Activated naive CD4-positive, alpha-beta T cell treated with anti-CD3 and anti-CD28 coated beads for 36 hours (primary cell): Measurements from ENCODE around the gene PDE3A. TPM values are rescaled to one million over a fixed set of nuclear protein-coding genes. Genes with fewer than 3 reads are reported as not detected.
"Not testable (repeated sequence)": the region's sequence is repeated elsewhere in the genome, so short reads cannot be mapped to it uniquely, and the experiment has no call there.

Experiments
- CTCF ChIA-PET: fragments of 350-600 bp; sonication (Branson Sonifier 250); formaldehyde crosslinking; loops from one replicate; lab custom pipeline; 2021; ENCODE audit warnings: antibody characterized with exemption; lab: Charles Lee
- DNase-seq: peaks from one replicate; pipeline ENCODE4 v3.0.0-alpha.2; 2020
- H3K27ac Mint-ChIP-seq: one replicate; pipeline ENCODE4 v1.8.0; 2021; ENCODE audit warnings: mild to moderate bottlenecking, mixed read lengths
- H3K27me3 Mint-ChIP-seq: one replicate; pipeline ENCODE4 v1.8.0; 2021; ENCODE audit warnings: low read depth, mixed read lengths
- H3K36me3 Mint-ChIP-seq: one replicate; pipeline ENCODE4 v1.8.0; 2021; ENCODE audit warnings: low read depth, mixed read lengths
- H3K4me1 Mint-ChIP-seq: one replicate; pipeline ENCODE4 v1.8.0; 2021; ENCODE audit warnings: low read depth, mixed read lengths
- H3K4me3 Mint-ChIP-seq: one replicate; pipeline ENCODE4 v1.8.0; 2021; ENCODE audit warnings: mild to moderate bottlenecking, moderate library complexity, mixed read lengths
- H3K9me3 Mint-ChIP-seq: one replicate; pipeline ENCODE4 v1.8.0; 2021; ENCODE audit warnings: mixed read lengths
- intact Hi-C: fragments of 100-400 bp; cut with micrococcal nuclease; formaldehyde crosslinking; loops from one replicate; pipeline ENCODE4 v1.15.1; 2023
- total RNA-seq, 2 experiments: library from RNA; stranded (reverse); gene quantifications; one replicate each; pipeline ENCODE4 v1.2.3, GENCODE V29; 2021

The PDE3A gene
- total RNA-seq, 2 experiments from 2014 or later = not detected

DNA sequence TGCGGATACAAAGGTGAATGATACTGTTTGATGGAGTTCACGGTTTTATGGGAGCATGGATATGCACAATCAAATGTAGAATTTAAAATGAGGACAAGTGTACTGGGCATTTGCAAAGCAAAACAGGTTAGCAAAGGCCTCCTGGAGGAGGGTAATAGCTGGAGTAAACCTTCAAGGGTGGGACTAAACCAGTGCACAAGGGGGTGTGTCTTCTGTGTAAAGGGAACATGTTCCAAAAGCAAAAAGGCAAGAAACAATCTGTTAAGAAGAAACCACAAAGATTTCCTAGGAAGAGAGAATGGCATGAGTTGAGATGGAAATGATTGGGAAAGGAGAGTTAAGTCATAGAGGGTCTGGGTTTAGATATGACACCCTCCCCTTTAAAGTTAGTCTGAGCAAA, 217.6 kb downstream of the PDE3A start:
- CTCF ChIA-PET = no interaction called here
- Mint-ChIP-seq H3K36me3 (no peaks in the 10 kb centered on the region), H3K4me1 (no peaks in the 10 kb centered on the region), H3K27ac (no peak overlapping the region), H3K4me3 (no peak overlapping the region), H3K27me3 (no peaks in the 10 kb centered on the region), H3K9me3 (no peaks in the 10 kb centered on the region)
- intact Hi-C loops = no loop called here
- DNase-seq = no peak

GRCh38 chr12:20588042-20588441, 219.7 kb downstream of the PDE3A start:
- H3K4me1 Mint-ChIP-seq = no peaks in the 10 kb centered on the region
- H3K27ac Mint-ChIP-seq = no peak overlapping the region
- no peak for DNase-seq
- H3K4me3 Mint-ChIP-seq = no peak overlapping the region
- H3K27me3 Mint-ChIP-seq = no peaks in the 10 kb centered on the region
- intact Hi-C loops = no loop called here
- peaks cover 1% of the 10 kb centered on the region for H3K9me3 Mint-ChIP-seq
- no peaks in the 10 kb centered on the region for H3K36me3 Mint-ChIP-seq
- CTCF ChIA-PET = no interaction called here

DNA sequence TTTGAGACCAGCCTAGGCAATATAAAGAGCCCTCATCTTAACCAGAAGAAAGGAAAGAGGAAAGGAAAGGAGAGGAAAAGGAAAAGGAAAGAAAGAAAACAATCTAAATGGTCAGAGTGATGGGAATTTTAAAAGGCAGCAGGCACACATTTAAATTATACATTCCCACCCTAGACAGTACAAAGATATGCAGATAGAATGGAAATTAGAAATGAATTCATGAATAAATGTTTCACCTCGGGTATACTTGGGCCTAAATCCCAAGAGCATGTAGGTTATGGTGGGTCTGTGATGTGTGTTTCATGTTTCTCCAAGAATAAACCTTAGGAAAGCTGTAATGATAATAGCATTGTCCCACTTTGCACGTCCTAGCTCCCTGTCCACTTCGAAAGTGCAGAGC, 222.2 kb downstream of the PDE3A start:
- intact Hi-C loops = no loop called here
- Mint-ChIP-seq H3K36me3 (no peaks in the 10 kb centered on the region), H3K4me3 (no peak overlapping the region), H3K9me3 (peaks cover 1% of the 10 kb centered on the region), H3K27me3 (no peaks in the 10 kb centered on the region), H3K4me1 (no peaks in the 10 kb centered on the region), H3K27ac (no peak overlapping the region)
- DNase-seq = no peak
- CTCF ChIA-PET = no interaction called here

GRCh38 chr12:20592556-20592955, 224.2 kb downstream of the PDE3A start:
- intact Hi-C loops = no loop called here
- no peaks in the 10 kb centered on the region for H3K36me3 Mint-ChIP-seq
- H3K27me3 Mint-ChIP-seq = no peaks in the 10 kb centered on the region
- DNase-seq = no peak
- CTCF ChIA-PET = no interaction called here
- H3K4me1 Mint-ChIP-seq = no peaks in the 10 kb centered on the region
- no peak overlapping the region for H3K4me3 Mint-ChIP-seq
- peaks cover 1% of the 10 kb centered on the region for H3K9me3 Mint-ChIP-seq
- H3K27ac Mint-ChIP-seq = no peak overlapping the region

GRCh38 chr12:20593611-20594010, 225.3 kb downstream of the PDE3A start:
- Mint-ChIP-seq H3K36me3 (no peaks in the 10 kb centered on the region), H3K27ac (no peak overlapping the region), H3K4me3 (no peak overlapping the region), H3K4me1 (no peaks in the 10 kb centered on the region), H3K27me3 (no peaks in the 10 kb centered on the region), H3K9me3 (peaks cover 1% of the 10 kb centered on the region)
- intact Hi-C loops = no loop called here
- DNase-seq = no peak
- CTCF ChIA-PET = no interaction called here

GRCh38 chr12:20596061-20596460, 227.7 kb downstream of the PDE3A start:
- peaks cover 1% of the 10 kb centered on the region for H3K9me3 Mint-ChIP-seq
- H3K4me3 Mint-ChIP-seq = no peak overlapping the region
- intact Hi-C loops = no loop called here
- no peaks in the 10 kb centered on the region for H3K36me3 Mint-ChIP-seq
- no peak overlapping the region for H3K27ac Mint-ChIP-seq
- no peaks in the 10 kb centered on the region for H3K4me1 Mint-ChIP-seq
- CTCF ChIA-PET = no interaction called here
- DNase-seq = no peak
- no peaks in the 10 kb centered on the region for H3K27me3 Mint-ChIP-seq

GRCh38 chr12:20599757-20600156, 231.4 kb downstream of the PDE3A start:
- H3K4me3 Mint-ChIP-seq = no peak overlapping the region
- H3K36me3 Mint-ChIP-seq = no peaks in the 10 kb centered on the region
- H3K4me1 Mint-ChIP-seq = no peaks in the 10 kb centered on the region
- CTCF ChIA-PET = no interaction called here
- H3K27me3 Mint-ChIP-seq = no peaks in the 10 kb centered on the region
- no peak for DNase-seq
- H3K9me3 Mint-ChIP-seq = no peaks in the 10 kb centered on the region
- H3K27ac Mint-ChIP-seq = no peak overlapping the region
- intact Hi-C loops = loop anchor here (10.0 kb wide), 1 partner anchor 135 kb away; no protein-coding TSS in a partner anchor

DNA sequence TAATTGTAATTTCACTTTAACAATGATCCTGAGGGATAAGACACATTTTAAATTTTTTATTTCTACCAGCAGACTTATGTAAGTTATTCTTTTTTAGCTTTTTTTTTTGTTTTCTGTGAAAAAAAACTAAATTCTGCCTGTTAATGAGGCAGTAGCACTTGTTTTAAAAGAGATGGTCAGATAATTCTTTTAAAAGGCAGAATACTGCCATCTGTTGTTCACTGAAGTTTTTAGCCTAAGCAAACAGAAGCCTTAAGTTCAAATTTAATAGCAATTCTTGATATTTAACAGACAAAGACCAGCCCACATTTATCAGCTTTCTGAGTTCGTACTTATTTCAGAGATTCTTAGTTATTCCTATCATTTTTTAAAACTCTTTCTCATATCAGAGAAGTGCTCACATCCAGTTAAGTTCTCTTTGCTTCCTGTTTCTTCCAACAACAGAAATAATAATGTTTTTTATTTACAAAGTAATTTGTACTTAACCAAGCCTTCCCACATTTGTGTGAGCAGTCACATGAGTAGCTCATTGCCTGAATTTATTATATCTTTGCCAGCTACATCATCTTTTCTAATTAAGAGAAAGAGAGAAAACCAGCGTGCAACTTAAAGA, 233.4 kb downstream of the PDE3A start:
- intact Hi-C loops = loop anchor here (10.0 kb wide), 1 partner anchor 137 kb away; no protein-coding TSS in a partner anchor

GRCh38 chr12:20602641-20603391, 234.5 kb downstream of the PDE3A start:
- Mint-ChIP-seq H3K9me3 (no peaks in the 10 kb centered on the region), H3K27me3 (no peaks in the 10 kb centered on the region), H3K36me3 (no peaks in the 10 kb centered on the region), H3K4me1 (no peaks in the 10 kb centered on the region), H3K4me3 (no peak overlapping the region), H3K27ac (no peak overlapping the region)
- CTCF ChIA-PET = no interaction called here
- DNase-seq = no peak
- intact Hi-C loops = loop anchor here (10.0 kb wide), 1 partner anchor 138 kb away; no protein-coding TSS in a partner anchor

More for the DNA sequence above, 233.4 kb downstream of the PDE3A start:
- no peaks in the 10 kb centered on the region for H3K9me3 Mint-ChIP-seq
- H3K27me3 Mint-ChIP-seq = no peaks in the 10 kb centered on the region
- CTCF ChIA-PET = interaction anchor here (0.6 kb wide), 1 partner anchor 146 kb away, joined by 6 read pairs; no protein-coding TSS in a partner anchor
- H3K4me1 Mint-ChIP-seq = no peaks in the 10 kb centered on the region
- no peak overlapping the region for H3K27ac Mint-ChIP-seq
- H3K4me3 Mint-ChIP-seq = no peak overlapping the region
- H3K36me3 Mint-ChIP-seq = no peaks in the 10 kb centered on the region
- no peak for DNase-seq

GRCh38 chr12:20604408-20605067, 236.2 kb downstream of the PDE3A start:
- CTCF ChIA-PET = interaction anchor here (0.6 kb wide), 1 partner anchor 120 kb away, joined by 6 read pairs; no protein-coding TSS in a partner anchor
- Mint-ChIP-seq H3K27me3 (no peaks in the 10 kb centered on the region), H3K36me3 (no peaks in the 10 kb centered on the region), H3K9me3 (no peaks in the 10 kb centered on the region), H3K4me1 (no peaks in the 10 kb centered on the region), H3K4me3 (no peak overlapping the region), H3K27ac (no peak overlapping the region)
- intact Hi-C loops = loop anchor here (10.0 kb wide), 1 partner anchor 140 kb away; no protein-coding TSS in a partner anchor
- no peak for DNase-seq

DNA sequence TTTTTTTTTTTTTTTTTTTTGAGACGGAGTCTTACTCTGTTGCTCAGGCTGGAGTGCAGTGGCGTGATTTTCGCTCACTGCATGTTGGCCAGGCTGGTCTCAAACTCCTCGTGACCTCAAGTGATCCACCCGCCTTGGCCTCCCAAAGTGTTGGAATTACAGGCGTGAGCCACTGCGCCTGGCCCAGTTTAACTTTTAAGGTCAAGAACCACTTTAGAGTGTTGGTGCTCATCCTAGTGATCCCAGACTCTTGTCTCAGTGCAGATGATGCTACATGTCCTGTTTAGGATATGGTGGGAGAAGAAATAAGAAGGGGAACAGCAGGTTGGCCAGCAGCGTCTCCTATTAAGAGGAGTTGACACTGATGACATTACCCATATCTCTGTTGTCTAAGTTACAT, 246.7 kb downstream of the PDE3A start:
- H3K36me3 Mint-ChIP-seq, H3K9me3 Mint-ChIP-seq, H3K4me1 Mint-ChIP-seq, intact Hi-C loops, DNase-seq, CTCF ChIA-PET, H3K4me3 Mint-ChIP-seq, H3K27me3 Mint-ChIP-seq, H3K27ac Mint-ChIP-seq: not testable (repeated sequence)

- intact Hi-C loops = no loop called here
- CTCF ChIA-PET = no interaction called here
- no peak for DNase-seq
- no peaks in the 10 kb centered on the region for H3K36me3 Mint-ChIP-seq
- no peaks in the 10 kb centered on the region for H3K9me3 Mint-ChIP-seq
- H3K27ac Mint-ChIP-seq = no peak overlapping the region
- H3K4me3 Mint-ChIP-seq = no peak overlapping the region
- H3K27me3 Mint-ChIP-seq = no peaks in the 10 kb centered on the region
- no peaks in the 10 kb centered on the region for H3K4me1 Mint-ChIP-seq
Observed at GRCh38 chr12:20616093-20616492, 247.8 kb downstream of the PDE3A start.
